ENCODE results near the gene CAPN11.

GRCh38 chr6:44161997-44162338, 3.3 kb downstream of the CAPN11 start:
- TF ChIP-seq EP300 (IDR thresholded peaks at IDR 0.05) (no peak), POLR2A (IDR thresholded peaks at IDR 0.05) (no peak)
- TF ChIP-seq, protein P1, sequence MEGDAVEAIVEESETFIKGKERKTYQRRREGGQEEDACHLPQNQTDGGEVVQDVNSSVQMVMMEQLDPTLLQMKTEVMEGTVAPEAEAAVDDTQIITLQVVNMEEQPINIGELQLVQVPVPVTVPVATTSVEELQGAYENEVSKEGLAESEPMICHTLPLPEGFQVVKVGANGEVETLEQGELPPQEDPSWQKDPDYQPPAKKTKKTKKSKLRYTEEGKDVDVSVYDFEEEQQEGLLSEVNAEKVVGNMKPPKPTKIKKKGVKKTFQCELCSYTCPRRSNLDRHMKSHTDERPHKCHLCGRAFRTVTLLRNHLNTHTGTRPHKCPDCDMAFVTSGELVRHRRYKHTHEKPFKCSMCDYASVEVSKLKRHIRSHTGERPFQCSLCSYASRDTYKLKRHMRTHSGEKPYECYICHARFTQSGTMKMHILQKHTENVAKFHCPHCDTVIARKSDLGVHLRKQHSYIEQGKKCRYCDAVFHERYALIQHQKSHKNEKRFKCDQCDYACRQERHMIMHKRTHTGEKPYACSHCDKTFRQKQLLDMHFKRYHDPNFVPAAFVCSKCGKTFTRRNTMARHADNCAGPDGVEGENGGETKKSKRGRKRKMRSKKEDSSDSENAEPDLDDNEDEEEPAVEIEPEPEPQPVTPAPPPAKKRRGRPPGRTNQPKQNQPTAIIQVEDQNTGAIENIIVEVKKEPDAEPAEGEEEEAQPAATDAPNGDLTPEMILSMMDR (IDR thresholded peaks at IDR 0.05) = no peak

Measured in stomach (tissue), 4 donors.